C4-2B (cell line): Measurements from ENCODE around the gene C1QTNF1.

Experiments
- H3K27ac ChIP-seq: fragments of 450-650 bp; 2 replicates; pipeline ENCODE4 v1.5.1; 2017
- ZFX ChIP-seq: fragments of 450-650 bp; IDR thresholded peaks from 2 replicates; pipeline ENCODE4 v1.6.1; 2017
- TF ChIP-seq, protein P1 (sequence below): fragments of 450-650 bp; conservative IDR thresholded peaks from 2 replicates; pipeline ENCODE4 v1.5.1; 2017; ENCODE audit warnings: mild to moderate bottlenecking

C1QTNF1 gene

DNA sequence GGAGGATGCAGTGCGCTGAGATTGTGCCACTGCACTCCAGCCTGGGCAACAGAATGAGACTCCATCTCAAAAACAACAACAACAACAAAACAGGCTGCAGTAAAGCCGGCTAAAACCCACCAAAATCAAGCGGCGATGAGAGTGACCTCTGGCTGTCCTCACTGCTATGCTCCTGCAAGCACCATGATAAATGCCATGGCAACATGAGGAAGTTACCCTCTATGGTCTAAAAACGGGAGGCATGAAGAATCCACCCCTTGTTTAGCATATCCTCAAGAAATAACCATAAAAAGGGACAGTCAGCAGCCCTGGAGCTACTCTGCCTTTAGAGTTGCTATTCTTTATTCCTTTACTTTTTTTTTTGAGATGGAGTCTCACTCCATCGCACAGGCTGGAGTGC lies 35.8 kb upstream of the C1QTNF1 start:
- H3K27ac ChIP-seq, result no peak overlapping the region

DNA sequence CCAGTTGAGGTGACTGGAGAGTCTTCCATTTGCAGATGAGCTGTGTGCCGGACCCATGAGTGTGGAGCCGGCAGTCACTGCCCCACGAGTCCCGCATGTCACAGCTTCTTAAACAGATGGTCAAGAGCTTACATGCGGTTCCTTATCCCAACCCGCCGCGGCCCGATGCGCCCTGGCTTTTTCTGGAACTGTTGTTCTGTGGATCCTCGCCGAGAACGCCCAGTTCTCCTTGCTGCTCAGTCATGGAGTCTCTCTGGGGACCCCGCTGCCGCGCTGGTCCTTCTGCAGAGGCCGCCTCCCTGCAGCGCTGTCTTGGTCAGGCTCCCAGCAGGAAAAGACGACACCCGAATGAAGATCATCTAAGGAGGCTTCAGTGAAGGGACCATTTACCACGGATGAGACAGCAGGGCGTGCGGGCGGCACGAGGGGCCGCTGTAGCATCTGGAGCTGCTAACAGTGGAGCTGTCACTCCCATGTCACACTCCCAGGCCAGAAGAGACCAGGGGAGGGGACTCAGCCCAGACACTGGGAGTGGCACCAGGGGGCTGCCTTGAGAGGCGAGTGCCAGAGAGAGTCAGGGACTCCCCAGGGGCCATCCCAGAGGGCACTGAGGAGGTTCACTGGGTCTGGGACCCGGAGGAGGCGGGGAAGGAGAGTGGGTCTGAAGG lies 33.5 kb upstream of the C1QTNF1 start:
- H3K27ac ChIP-seq, result no peak overlapping the region
- TF ChIP-seq ZFX, result no peak
- TF ChIP-seq, protein P1, sequence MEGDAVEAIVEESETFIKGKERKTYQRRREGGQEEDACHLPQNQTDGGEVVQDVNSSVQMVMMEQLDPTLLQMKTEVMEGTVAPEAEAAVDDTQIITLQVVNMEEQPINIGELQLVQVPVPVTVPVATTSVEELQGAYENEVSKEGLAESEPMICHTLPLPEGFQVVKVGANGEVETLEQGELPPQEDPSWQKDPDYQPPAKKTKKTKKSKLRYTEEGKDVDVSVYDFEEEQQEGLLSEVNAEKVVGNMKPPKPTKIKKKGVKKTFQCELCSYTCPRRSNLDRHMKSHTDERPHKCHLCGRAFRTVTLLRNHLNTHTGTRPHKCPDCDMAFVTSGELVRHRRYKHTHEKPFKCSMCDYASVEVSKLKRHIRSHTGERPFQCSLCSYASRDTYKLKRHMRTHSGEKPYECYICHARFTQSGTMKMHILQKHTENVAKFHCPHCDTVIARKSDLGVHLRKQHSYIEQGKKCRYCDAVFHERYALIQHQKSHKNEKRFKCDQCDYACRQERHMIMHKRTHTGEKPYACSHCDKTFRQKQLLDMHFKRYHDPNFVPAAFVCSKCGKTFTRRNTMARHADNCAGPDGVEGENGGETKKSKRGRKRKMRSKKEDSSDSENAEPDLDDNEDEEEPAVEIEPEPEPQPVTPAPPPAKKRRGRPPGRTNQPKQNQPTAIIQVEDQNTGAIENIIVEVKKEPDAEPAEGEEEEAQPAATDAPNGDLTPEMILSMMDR, result no peak

More for the DNA sequence above, 35.8 kb upstream of the C1QTNF1 start:
- no peak for TF ChIP-seq ZFX
- TF ChIP-seq, protein P1, result no peak

DNA sequence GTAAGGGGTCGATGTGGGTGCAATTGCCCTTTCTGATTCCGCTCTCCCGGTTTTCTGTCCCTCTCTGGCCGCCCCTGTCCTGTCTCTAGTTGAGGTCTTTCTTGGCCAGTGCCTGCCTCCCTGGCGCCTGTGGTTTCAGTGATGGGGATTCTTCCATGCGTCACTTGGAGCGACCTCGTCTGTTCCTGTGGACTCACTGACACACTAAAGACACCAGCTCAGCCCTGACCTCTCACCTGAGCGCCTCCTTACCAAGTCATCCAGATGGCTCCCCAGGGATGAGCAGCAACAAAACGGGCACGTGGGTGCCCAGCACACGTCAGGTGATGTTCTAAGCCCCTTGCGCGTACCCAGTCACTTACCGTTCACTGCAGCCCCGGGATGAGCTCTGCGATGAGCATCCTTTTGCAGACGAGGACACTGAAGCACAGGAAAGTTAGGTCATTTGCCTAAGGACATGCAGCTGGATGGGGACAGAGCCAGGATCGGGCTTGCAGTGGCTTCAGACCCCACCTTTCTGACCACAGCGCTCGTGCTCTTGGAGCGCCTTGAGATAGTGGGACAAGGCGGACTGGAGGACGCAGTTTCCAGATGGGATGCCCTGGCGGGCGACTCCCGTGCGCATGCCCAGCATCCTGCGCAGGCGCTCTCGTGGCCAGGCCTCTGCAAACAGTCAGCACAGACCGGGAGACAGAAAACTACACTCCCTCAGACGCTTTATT lies 32.8 kb upstream of the C1QTNF1 start:
- no peak for TF ChIP-seq ZFX
- TF ChIP-seq, protein P1, result no peak
- H3K27ac ChIP-seq, result no peak overlapping the region

DNA sequence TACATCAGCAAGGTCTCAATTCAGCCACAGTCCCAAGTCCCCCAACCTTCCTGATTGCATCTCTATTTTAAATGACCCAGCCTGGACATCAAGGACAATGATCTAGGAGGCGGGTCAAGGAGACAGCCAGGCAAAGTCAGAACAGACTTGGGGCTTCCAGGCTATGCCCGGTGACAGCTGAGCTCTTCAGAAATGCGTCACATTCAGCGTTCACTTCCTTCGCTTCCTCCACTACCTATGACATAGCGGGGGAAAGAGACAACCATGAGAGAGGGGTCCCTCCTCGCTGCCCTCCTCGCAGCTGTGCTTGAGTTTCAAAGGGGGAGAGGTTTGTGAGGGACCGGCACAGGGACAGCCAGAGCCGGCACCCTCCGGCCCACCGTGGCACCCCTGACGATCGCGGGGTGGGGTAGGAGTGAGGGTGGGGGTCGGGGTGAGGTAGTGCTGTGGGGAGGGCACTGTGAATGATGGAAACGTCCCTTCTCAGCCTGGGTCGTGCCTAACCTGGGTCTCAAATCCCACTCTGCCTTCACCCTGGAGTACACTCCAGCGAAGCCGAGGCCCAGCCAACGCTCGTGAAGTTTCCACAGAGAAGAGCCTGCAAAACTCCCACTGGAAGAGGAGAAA lies 31.9 kb upstream of the C1QTNF1 start:
- no peak overlapping the region for H3K27ac ChIP-seq
- TF ChIP-seq, protein P1, result no peak
- no peak for TF ChIP-seq ZFX

DNA sequence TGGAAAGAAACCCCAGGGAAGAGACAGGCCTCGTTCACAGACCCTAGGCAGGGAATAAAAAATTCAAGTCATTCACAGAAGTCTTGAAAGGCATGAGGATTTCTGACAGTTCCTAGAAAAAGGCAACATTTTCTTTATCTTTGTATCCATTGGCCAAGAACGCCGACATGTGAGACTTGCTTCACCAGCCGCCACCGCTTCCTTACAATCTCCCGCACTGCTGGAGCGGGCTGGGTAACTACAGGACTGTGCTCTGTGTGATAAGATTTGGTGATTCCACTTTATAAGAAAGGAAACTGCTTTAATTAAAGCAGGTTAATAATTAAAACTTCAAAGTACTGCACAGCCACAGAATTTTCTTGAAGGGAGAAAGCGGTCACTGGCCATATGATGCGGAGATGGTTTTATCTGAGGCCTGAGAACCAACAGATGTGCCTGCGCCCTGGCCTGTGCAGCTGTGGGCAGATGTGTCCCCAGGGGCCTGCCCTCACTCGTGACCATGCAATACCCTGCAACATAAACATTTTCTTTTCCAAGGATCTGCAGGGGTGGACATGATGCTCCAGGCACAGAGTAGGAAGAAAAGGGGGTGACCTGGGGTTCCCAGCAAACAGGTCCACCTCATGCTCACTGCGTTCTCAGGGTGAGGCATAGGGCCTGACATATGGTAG lies 31.3 kb upstream of the C1QTNF1 start:
- peak overlapping the region; percentile 1; the same call in 1 of the 2 replicates for H3K27ac ChIP-seq
- no peak for TF ChIP-seq ZFX
- TF ChIP-seq, protein P1, result no peak

DNA sequence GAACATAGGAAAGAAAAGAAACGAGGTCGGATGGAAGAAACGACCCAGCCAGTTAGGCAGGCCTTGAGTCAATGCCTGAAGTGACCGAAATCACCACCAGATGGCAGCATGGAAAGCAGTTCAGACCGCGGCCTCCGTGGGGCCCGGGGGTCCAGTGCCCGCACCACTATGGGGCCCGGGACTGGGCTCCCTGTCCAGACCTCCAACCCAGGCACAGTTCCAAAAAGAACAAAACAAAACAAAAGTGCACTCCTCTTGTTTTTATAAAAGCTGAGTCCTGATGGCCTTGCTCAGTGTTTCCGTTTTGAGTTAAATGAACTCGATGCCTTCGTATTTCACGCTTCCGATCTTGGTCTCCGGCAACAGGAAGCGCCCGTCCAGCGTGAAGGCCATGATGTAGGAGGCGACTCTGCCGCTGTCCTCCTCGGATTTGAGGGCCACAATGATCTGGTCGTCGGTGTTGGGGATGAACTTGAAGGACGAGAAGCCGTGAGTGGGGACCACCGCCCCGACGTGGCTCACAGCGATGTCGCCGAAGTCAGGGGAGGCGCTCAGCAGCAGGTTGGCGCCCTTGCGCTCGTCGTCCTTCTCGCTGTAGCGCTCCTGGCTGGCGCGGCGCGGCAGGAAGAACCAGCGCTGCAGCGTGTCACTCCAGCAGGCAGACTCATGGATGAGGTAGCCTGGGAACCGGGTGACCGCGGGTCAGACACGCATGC lies 30.6 kb upstream of the C1QTNF1 start:
- H3K27ac ChIP-seq, result peak overlapping the region; percentile 89; the same call in 1 of the 2 replicates
- TF ChIP-seq ZFX, result no peak
- TF ChIP-seq, protein P1, result peak; percentile 91
